Lung microvascular endothelial cell (primary cell): ENCODE data around the gene SERPINE2. TPM values are rescaled to one million over a fixed set of nuclear protein-coding genes. Genes with fewer than 3 reads are reported as not detected.

Source experiments
- DNase-seq, 2 donors: peaks; one replicate each; pipeline versions ENCODE4 v3.0.0 to v3.0.0-alpha.2; 2010; ENCODE audit warnings: low read depth in 2 of 2
- total RNA-seq: library from RNA; depleted of rRNA; stranded (reverse); fragments of >200 nt; gene quantifications from 2 replicates; pipeline ENCODE4 v1.2.1, GENCODE V29; 2014

SERPINE2 gene
- total RNA-seq, 1 donor from 2014 or later = 1.6 TPM

GRCh38 chr2:223976635-223977226 is 62.4 kb downstream of the SERPINE2 start:
- peak; percentile 23 to 83 for DNase-seq

- no peak for DNase-seq
Observed at GRCh38 chr2:223973606-223974005, 65.5 kb downstream of the SERPINE2 start.

- no peak for DNase-seq
Observed at GRCh38 chr2:223972656-223973102, 66.4 kb downstream of the SERPINE2 start.

GRCh38 chr2:223971731-223972130 is 67.4 kb downstream of the SERPINE2 start:
- no peak for DNase-seq

- DNase-seq = peak; percentile 66 to 74
Observed at GRCh38 chr2:223970343-223971128, 68.5 kb downstream of the SERPINE2 start.

GRCh38 chr2:223969856-223970255 is 69.2 kb downstream of the SERPINE2 start:
- no peak for DNase-seq

- no peak for DNase-seq
Observed at GRCh38 chr2:223969315-223969714, 69.8 kb downstream of the SERPINE2 start.

GRCh38 chr2:223967981-223968380 is 71.1 kb downstream of the SERPINE2 start:
- no peak for DNase-seq

GRCh38 chr2:223959688-223960087 is 79.4 kb downstream of the SERPINE2 start:
- peak in 1 of 2 donors; percentile 79 for DNase-seq

GRCh38 chr2:223957092-223957851 is 81.8 kb downstream of the SERPINE2 start, which contains the start of gene MRPL44:
Gene MRPL44 (plus strand): TSS chr2:223957463. CDS start chr2:223957473, 10 bp downstream.
- peak; percentile 95 for DNase-seq

GRCh38 chr2:223956300-223956699 is 82.8 kb downstream of the SERPINE2 start:
- DNase-seq = no peak

GRCh38 chr2:223954401-223954800 is 84.7 kb downstream of the SERPINE2 start:
- peak; percentile 70 to 86 for DNase-seq

- DNase-seq = no peak
Observed at GRCh38 chr2:223952280-223952968, 86.7 kb downstream of the SERPINE2 start.

GRCh38 chr2:223950448-223951347 is 88.4 kb downstream of the SERPINE2 start:
- DNase-seq = no peak

GRCh38 chr2:223949241-223949840 is 89.7 kb downstream of the SERPINE2 start:
- DNase-seq = no peak

- no peak for DNase-seq
Observed at GRCh38 chr2:223947711-223948205, 91.3 kb downstream of the SERPINE2 start.

- peak; percentile 54 to 74 for DNase-seq
Observed at GRCh38 chr2:223945755-223946154, 93.3 kb downstream of the SERPINE2 start.

GRCh38 chr2:223944703-223945531 is 94.2 kb downstream of the SERPINE2 start, which contains the start of gene WDFY1:
Gene WDFY1 (minus strand): TSS chr2:223945335. CDS start chr2:223945284, 51 bp downstream.
- peak; percentile 92 to 93 for DNase-seq
